Tibial artery (tissue), 4 donors: ENCODE data around the gene DDTL.
A peak's percentile ranks its signal among the peaks of the same experiment; 100 is the strongest.
"Not testable (repeated sequence)": the region's sequence is repeated elsewhere in the genome, so short reads cannot be mapped to it uniquely, and the experiment has no call there.

ENCODE experiments used
- DNase-seq, 2 donors: peaks; one replicate each; pipeline ENCODE4 v3.0.0-alpha.2; 2019
- H3K27ac ChIP-seq, 2 donors: fragments of 200-600 bp; sonication (generic) in 1 of 2; 1 replicate in 1 of 2; 2 replicates in 1 of 2; pipeline ENCODE4 v1.5.1; 2018 to 2019; ENCODE audit warnings: mild to moderate bottlenecking in 1 of 2
- H3K27me3 ChIP-seq, 2 donors: fragments of 200-600 bp; sonication (generic) in 1 of 2; one replicate each; pipeline versions ENCODE4 v1.5.1 to v1.6.0; 2016 to 2019
- H3K36me3 ChIP-seq, 3 donors: fragments of 200-600 bp; sonication (generic) in 2 of 3; one replicate each; pipeline ENCODE4 v1.5.1; 2016 to 2019; ENCODE audit warnings: mild to moderate bottlenecking in 2 of 3
- H3K4me1 ChIP-seq, 4 donors: fragments of 200-600 bp; sonication (generic) in 2 of 4; 1 replicate in 3 of 4; 2 replicates in 1 of 4; pipeline ENCODE4 v1.5.1; 2016 to 2019
- H3K4me3 ChIP-seq, 2 donors: fragments of 200-600 bp; sonication (generic) in 1 of 2; 1 replicate in 1 of 2; 2 replicates in 1 of 2; pipeline ENCODE4 v1.5.1; 2018 to 2019; ENCODE audit warnings: mild to moderate bottlenecking in 2 of 2
- H3K9me3 ChIP-seq, 3 donors: fragments of 200-600 bp; sonication (generic) in 1 of 3; one replicate each; pipeline ENCODE4 v1.5.1; 2016 to 2019
- intact Hi-C: fragments of 100-400 bp; cut with DNase I; formaldehyde crosslinking; loops from one replicate; pipeline ENCODE4 v1.15.0; 2023; ENCODE audit warnings: low total_unique reads
- TF ChIP-seq, protein P1 (sequence below), 2 experiments: fragments of 200-600 bp in 1 of 2; fragments of 450-650 bp in 1 of 2; IDR thresholded peaks; one replicate each; pipeline ENCODE4 v1.5.1; 2017 to 2019; ENCODE audit warnings: antibody characterized with exemption in 2 of 2, mild to moderate bottlenecking in 1 of 2, moderate library complexity in 1 of 2

The DDTL gene

DNA sequence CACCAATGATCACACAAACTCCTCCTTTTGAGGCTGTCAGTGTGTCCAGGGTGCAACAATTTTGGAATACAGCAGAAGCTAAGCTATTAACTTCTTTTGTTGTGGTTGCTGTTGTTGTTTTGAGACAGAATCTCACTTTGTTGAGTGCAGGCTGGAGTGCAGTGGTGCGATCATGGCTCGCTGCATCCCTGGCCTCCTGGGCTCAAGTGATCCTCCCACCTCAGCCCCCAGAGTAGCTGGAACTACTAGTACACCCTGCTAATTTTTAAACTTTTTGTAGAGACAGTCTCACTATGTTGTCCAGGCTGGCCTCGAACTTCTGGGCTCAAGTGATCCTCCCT is 27.7 kb upstream of the DDTL start:
- Histone ChIP-seq H3K27me3 (no peaks in the 10 kb centered on the region), H3K27ac (no peak overlapping the region), H3K9me3 (no peaks in the 10 kb centered on the region), H3K4me3 (no peak overlapping the region), H3K4me1 (no peaks in the 10 kb centered on the region), H3K36me3 (no peaks in the 10 kb centered on the region)
- DNase-seq = no peak
- TF ChIP-seq, protein P1, sequence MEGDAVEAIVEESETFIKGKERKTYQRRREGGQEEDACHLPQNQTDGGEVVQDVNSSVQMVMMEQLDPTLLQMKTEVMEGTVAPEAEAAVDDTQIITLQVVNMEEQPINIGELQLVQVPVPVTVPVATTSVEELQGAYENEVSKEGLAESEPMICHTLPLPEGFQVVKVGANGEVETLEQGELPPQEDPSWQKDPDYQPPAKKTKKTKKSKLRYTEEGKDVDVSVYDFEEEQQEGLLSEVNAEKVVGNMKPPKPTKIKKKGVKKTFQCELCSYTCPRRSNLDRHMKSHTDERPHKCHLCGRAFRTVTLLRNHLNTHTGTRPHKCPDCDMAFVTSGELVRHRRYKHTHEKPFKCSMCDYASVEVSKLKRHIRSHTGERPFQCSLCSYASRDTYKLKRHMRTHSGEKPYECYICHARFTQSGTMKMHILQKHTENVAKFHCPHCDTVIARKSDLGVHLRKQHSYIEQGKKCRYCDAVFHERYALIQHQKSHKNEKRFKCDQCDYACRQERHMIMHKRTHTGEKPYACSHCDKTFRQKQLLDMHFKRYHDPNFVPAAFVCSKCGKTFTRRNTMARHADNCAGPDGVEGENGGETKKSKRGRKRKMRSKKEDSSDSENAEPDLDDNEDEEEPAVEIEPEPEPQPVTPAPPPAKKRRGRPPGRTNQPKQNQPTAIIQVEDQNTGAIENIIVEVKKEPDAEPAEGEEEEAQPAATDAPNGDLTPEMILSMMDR (IDR thresholded peaks at IDR 0.05) = no peak
- intact Hi-C loops = no loop called here

- H3K27me3 ChIP-seq, DNase-seq, H3K9me3 ChIP-seq, H3K4me1 ChIP-seq, intact Hi-C loops, H3K4me3 ChIP-seq, H3K36me3 ChIP-seq, H3K27ac ChIP-seq: not testable (repeated sequence)
Measured at GRCh38 chr22:23940166-23940565, 26.5 kb upstream of the DDTL start.

DNA sequence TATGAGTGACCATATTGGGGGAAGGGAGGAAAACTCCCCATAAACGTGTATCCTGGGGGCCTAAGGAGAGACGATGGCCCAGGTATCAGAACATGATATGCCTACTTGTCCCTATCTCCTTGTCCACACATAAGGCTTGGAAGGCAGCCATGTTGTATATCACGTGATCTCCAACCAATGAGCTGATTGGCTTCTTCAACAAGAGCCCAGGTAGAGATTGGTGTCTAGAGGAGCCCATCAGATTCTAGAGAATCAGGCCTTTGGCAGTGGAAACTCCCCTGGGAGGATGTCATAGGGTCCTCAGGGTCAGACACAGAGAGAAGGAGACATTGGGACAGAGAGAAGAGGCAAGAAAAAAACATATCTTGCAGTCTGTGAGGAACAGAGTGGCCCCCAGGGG is 19.3 kb upstream of the DDTL start:
- H3K27ac ChIP-seq, H3K4me3 ChIP-seq, H3K27me3 ChIP-seq, DNase-seq, intact Hi-C loops, H3K4me1 ChIP-seq, H3K9me3 ChIP-seq, H3K36me3 ChIP-seq: not testable (repeated sequence)

- H3K4me1 ChIP-seq, intact Hi-C loops, DNase-seq, H3K36me3 ChIP-seq, H3K27me3 ChIP-seq, H3K9me3 ChIP-seq, H3K27ac ChIP-seq, H3K4me3 ChIP-seq: not testable (repeated sequence)
Measured at GRCh38 chr22:23949764-23950163, 16.9 kb upstream of the DDTL start.

- H3K27ac ChIP-seq, H3K27me3 ChIP-seq, H3K36me3 ChIP-seq, DNase-seq, H3K4me3 ChIP-seq, intact Hi-C loops, H3K9me3 ChIP-seq, H3K4me1 ChIP-seq: not testable (repeated sequence)
Measured at GRCh38 chr22:23951383-23951782, 15.3 kb upstream of the DDTL start.

- DNase-seq = peak in 1 of 2 donors; percentile 56
- H3K27me3 ChIP-seq, H3K4me3 ChIP-seq, H3K36me3 ChIP-seq, H3K4me1 ChIP-seq, H3K27ac ChIP-seq, H3K9me3 ChIP-seq, intact Hi-C loops: not testable (repeated sequence)
Measured at GRCh38 chr22:23952794-23953405, 13.8 kb upstream of the DDTL start.

GRCh38 chr22:23953485-23953884 is 13.2 kb upstream of the DDTL start:
- intact Hi-C loops, H3K27ac ChIP-seq, H3K27me3 ChIP-seq, H3K36me3 ChIP-seq, H3K4me3 ChIP-seq, H3K9me3 ChIP-seq, DNase-seq, H3K4me1 ChIP-seq: not testable (repeated sequence)

- H3K4me1 ChIP-seq = not testable (repeated sequence)
Measured at GRCh38 chr22:23954193-23954990, 12.3 kb upstream of the DDTL start.

GRCh38 chr22:23954991-23955305 is 11.7 kb upstream of the DDTL start:
- H3K4me1 ChIP-seq, H3K4me3 ChIP-seq, H3K36me3 ChIP-seq, intact Hi-C loops, H3K27me3 ChIP-seq, H3K27ac ChIP-seq, DNase-seq, H3K9me3 ChIP-seq: not testable (repeated sequence)

More at GRCh38 chr22:23954193-23954990, 12.3 kb upstream of the DDTL start:
- H3K27ac ChIP-seq, DNase-seq, intact Hi-C loops, H3K4me3 ChIP-seq, H3K36me3 ChIP-seq, H3K27me3 ChIP-seq, H3K9me3 ChIP-seq: not testable (repeated sequence)

- H3K27ac ChIP-seq, DNase-seq, H3K27me3 ChIP-seq, H3K36me3 ChIP-seq, H3K4me1 ChIP-seq, H3K9me3 ChIP-seq, intact Hi-C loops, H3K4me3 ChIP-seq: not testable (repeated sequence)
Measured at GRCh38 chr22:23955886-23956285, 10.8 kb upstream of the DDTL start.
